DMS114 treated with DMSO at 0.1 percent for 48 hours (cell line): ENCODE data around the gene SH3GLB1.
A peak's percentile ranks its signal among the peaks of the same experiment; 100 is the strongest.

Experiments
- DNase-seq: peaks from one replicate; lab custom pipeline; 2025; ENCODE audit not compliant: unreplicated experiment; lab: John Stamatoyannopoulos, UW

The SH3GLB1 gene

GRCh38 chr1:86731416-86731815 lies 27.0 kb downstream of the SH3GLB1 start:
- no peak for DNase-seq

GRCh38 chr1:86733340-86733739 lies 29.0 kb downstream of the SH3GLB1 start:
- DNase-seq = no peak

DNA sequence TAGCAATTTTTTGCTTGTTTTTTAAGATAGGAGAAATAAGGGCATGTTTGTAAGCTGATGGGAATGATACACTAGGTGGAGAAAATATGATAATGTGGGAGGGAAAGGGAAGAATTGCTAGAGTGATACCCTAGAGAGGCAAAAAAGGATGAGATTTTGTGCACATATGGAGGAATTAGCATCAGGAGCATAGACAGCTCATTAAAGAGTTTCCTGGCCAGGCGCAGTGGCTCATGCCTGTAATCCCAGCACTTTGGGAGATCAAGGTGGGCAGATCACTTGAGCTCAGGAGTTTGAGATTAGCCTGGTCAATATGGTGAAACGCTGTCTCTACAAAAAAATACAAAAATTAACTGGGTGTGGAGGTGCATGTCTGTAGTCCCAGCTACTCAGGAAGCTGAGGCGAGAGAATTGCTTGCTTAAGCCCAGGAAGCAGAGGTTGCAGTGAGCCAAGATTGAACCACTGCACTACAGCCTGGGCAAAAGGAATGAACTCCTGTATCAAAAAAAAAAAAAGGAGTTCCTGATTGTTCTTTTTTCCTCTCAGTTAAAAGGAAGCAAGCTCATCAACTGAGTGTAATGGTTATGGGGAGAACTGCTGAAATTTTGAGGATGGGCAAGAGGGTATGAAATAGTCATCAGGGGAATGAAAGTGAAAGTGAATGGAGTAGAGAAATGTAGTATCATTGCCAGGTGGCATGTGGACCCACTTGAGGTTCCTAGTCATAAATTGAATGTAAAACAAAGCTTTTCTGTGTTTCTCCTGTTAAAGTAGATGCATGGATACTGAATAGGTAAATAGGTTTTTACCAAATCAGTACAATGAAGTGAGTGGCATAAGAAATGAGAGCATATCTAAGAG lies 35.5 kb downstream of the SH3GLB1 start:
- no peak for DNase-seq

DNA sequence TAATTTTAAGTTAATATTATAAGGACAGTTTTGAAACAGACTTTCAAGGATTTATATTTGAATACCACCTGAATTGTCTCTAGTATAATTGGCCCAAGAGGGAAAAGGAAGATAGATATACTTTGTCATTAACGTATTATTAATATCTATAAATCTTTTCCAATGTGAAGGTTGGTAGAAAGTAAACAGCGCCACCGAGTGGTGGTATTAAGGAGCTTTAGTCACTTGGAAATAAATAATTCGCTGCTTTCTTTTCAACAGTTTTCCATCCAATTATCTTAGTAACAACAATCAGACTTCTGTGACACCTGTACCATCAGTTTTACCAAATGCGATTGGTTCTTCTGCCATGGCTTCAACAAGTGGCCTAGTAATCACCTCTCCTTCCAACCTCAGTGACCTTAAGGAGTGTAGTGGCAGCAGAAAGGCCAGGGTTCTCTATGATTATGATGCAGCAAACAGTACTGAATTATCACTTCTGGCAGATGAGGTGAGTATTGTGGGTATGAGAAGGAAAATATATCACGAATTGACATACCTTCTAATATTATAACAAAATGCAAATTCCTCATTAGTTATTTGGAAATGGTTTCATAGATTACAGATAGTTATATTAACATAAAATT lies 37.7 kb downstream of the SH3GLB1 start:
- DNase-seq = peak; percentile 11

DNA sequence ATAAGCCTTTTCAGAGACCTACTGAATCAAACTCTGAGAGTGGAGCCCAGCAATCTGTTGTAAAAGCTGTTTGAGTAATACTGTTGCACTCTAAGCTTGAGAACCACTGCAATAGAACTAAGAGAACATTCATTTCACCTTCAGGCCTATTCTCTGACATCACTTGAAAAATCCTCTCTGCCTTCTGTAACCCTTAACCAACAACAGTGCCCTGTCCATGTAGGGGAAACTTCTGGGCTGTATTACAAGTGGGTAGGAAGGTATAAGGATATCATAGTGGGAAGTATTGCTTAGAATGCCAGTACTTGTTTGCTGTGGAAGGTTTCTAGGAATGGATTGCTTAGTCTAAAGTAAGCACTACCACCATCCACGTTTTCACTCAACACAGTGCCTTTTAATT lies 42.9 kb downstream of the SH3GLB1 start:
- DNase-seq = no peak

DNA sequence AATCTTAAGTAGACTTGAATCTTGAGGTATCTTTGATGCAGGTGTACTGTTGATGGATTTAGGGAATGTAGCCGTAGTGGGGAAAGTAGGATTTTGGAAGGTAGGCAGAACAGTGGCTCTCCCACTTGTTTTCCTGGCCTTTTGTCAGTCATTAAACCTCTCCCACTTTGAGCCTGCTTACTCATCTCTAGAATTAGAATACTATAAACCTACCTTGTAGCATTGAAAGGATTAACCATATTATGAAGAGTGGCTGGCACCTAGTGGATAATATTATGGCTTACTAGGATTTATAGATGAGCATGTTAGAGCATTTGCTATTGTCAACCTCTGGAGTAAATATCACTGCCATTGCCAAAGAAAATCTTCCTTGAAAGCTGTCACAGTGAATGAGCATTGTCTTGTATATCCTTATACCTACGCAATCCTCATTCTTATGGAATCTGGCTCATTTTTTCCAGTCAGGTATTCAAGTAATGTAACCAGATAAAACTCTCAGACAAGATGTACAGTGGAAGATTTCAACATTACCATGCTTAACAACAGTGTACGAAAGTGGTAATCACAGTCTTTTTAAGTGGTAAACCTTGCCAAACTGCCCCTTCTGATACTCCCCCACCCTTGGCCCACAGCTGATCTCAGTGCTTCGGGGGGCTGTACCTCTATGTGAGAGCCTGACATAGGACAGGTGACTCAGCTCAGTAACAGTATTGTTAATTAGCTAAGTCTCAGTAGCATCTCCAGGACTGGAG lies 44.4 kb downstream of the SH3GLB1 start:
- no peak for DNase-seq

DNA sequence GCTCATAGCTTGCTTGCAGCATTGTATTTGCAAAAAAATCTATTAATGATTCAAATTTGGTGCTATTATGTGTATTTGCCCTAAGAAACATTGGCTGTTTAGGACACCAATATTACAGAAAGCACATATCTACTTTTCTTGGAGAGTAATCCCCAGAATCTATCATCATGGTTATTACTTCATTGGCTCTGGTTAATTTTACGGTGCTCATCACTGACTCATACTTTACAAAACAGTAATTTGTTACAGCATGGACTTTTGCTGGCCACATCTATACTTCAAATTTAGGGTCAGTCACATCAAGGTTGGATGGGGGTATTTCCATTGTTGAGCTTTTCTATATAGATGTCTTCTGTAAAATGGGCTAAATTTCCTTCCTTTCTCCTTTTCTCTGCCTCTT lies 45.7 kb downstream of the SH3GLB1 start:
- DNase-seq = no peak

- no peak for DNase-seq
Measured at GRCh38 chr1:86750530-86750929, 46.2 kb downstream of the SH3GLB1 start.

GRCh38 chr1:86751923-86752322 lies 47.5 kb downstream of the SH3GLB1 start:
- no peak for DNase-seq

DNA sequence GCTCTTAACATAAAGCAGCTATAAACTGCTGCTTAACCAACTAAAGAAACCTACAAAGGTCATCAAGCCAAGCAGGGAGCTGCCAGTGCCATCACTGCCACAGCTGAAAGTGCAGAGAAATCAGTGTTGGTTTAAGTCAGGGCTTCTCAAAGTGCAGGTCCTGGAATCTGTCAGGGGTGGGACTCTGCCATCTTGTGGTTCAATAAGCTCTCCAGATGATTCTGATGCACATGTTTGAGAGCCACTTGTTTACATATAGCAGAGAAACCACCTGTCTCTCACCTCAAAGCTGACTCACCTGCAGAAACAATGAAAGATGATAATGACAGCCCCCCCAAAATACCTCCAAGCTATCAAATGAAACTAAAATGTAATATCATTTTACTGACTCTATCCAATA lies 49.3 kb downstream of the SH3GLB1 start:
- peak; percentile 7 for DNase-seq

DNA sequence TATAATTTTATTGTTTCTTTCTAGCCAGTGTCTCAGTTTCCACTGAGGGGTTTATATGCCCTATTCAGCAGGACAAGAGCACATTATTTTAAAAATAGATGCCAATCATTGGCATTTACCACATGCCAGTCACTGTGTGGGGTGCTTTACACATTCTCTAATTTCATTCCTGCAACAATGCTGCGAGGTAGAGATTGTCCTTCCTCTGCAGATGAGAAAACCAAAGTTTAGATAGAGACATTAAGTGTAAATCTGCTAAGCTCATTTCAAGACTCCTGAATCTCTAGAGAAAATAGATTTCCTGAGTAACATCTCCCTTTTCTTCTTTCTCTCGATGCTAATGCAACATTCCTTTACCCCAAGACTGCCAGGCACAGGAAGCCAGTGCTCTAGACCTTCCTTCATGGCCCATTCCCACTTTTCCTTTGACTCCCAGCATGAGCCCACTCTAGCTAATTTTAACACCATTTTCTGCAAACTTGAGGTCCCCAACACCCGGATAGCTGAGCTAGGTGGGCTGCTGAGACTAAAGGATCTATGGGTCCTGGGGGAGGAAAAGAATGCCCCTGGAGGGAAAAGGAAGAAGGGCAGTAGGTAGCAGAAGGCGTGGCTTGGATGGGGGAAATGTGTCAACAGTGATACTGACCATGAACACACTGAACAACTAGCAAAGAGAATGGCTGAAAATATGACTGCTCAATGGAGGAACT lies 50.0 kb downstream of the SH3GLB1 start:
- DNase-seq = no peak

DNA sequence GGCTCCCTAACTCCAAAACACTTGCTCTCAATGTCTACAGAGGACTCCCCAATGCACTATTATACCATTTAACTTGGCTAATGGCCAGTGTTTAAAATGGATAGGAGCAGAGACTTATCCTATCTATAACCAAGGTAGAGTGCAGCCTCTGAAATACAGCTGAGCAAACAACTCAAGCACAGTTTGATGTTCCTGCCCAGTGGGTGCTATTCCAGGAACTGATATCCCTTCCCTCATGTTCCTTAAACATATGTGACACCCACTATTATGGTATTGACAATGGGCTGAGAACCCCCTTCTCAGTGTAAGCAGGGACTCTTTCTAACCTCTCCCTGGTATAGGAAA lies 51.7 kb downstream of the SH3GLB1 start:
- DNase-seq = no peak

GRCh38 chr1:86757272-86757984 lies 53.1 kb downstream of the SH3GLB1 start:
- DNase-seq = no peak

DNA sequence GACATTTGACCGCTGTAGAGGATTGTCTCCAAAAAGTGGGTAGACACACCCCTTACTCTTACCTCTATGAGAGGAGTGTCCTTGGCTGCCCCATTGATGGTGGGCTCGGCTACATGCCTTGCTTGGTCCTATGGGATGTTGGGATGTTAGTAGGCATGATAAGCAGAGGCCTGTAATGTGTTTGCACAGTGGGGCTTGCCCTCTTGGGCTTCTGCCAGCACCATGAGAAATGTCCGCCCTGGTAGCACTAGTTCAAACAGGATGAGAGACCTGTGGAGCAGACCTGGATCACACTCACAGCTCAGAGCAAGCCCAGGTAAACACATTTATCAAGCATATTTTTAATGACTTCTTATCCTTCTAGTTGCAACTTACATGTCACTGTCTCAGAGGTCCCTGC lies 54.2 kb downstream of the SH3GLB1 start:
- DNase-seq = no peak

DNA sequence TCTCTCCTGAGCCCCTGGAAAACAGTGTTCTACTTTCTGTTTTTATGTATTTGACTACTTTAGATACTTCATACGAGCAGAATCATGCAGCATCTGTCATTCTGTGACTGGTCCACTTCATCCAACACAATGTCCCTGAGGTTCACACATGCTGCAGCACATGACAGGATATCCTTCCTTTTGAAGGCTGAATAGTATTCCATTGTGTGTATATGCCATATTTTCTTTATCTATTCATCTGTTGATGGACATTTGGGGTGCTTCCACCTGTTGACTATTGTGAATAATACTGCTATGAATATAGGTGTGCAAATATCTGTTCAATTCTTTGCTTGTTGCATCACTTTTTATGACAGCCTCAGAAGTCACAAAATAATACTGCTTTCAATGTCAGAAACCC lies 55.8 kb downstream of the SH3GLB1 start:
- no peak for DNase-seq

DNA sequence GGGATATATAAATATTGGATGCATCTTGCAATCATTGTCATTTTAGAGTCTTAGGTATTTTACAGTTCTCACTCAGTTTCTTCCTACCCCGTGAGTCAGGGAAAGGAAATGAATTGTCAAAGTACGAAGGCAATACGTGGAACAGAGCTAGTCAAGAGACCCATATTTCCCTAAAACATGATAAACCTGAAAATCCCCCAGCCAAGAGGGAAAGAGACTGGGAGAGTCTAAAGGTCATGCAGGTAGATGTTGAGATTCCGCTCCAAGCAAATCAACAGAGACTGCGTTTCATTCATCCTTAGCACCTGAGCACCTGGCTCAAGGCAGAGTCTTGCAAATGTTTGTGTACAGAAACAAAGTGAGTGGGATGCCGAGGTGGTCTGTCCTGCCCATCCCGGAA lies 58.0 kb downstream of the SH3GLB1 start:
- no peak for DNase-seq

DNA sequence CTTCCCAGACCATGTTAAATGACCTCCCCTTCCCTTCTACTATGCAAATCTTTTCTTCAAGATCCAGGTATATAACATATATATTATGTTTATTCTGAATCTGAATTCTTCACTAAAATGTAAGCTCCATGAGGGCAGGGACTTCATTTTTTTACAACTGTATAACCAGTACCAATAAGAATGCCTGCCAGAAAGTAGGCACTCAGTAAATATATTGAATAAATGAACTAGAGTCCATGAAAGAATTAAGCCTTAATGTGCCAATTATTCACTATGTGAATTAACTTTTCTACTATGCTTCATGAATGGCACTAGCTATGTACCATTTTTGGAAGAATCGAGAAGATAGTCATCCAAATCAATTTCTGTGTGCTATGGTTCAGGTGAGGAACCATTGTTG lies 60.1 kb downstream of the SH3GLB1 start:
- DNase-seq = no peak

GRCh38 chr1:86765073-86765472 lies 60.7 kb downstream of the SH3GLB1 start:
- DNase-seq = no peak

DNA sequence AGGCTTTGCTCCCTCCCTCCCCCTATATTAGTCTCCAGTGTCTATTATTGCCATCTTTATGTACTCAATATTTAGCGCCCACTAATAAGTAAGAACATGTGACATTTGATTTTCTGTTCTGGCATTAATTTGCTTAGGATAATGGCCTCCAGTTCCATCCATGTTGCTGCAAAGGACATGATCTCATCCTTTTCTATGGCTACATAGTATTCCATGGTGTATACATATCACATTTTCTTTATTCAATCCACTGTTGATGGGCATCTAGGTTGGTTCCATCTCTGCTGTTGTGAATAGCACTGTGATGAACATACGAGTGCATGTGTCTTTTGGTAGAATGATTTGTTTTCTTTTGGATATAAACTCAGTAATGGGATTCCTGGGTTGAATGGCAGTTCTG lies 61.3 kb downstream of the SH3GLB1 start:
- no peak for DNase-seq

DNA sequence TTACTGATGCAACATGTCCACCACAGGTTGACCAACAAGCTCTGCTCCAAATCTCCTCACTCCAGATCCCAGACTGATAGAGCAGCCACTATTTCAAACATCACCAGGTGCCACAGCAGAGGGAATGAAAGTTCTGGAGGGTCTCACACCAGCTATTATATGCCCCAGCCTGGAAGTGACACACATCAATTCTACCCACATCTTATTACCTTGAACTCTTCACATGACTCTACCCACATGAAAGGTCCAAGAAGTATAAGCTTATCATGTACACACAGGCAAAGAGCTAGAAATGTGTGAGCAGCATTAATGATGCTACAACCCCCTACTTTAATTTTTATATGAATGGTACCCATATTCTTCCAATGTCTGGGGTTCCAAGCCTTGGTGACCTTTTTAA lies 64.2 kb downstream of the SH3GLB1 start:
- DNase-seq = no peak

GRCh38 chr1:86769065-86769464 lies 64.7 kb downstream of the SH3GLB1 start:
- DNase-seq = no peak
